IPS DF 4.7 (cell line): ENCODE measurements around the gene SRP68.

Experiments used
- DNase-seq: peaks from one replicate; pipeline ENCODE4 v3.0.0-alpha.2; 2013; ENCODE audit warnings: low spot score; ENCODE audit errors: extremely low read depth

Gene SRP68

GRCh38 chr17:76072148-76072858 lies at the start of gene SRP68:
Gene SRP68, minus strand, starts transcription at chr17:76072517. Its CDS starts 26 bp downstream, at chr17:76072491.
- no peak for DNase-seq

GRCh38 chr17:76121932-76122430 lies 49.7 kb upstream of the SRP68 start:
- DNase-seq = no peak

DNA sequence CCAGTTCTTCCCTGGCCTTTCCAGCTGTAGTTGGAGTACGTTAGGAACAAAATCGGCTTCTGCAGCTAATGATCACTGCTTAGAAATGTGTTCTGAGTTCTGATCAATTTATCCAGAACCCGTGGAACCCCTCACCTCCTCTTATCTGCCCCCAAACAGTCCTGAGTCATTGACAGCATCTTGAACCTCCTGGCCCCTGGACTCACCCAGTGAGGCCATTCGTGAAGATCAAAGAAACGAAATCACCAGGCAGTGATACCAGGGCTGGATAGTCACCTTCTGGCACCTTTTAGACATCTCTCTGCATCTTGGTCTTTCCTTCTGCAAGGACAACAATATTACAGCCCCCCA lies 48.3 kb upstream of the SRP68 start:
- DNase-seq = no peak

DNA sequence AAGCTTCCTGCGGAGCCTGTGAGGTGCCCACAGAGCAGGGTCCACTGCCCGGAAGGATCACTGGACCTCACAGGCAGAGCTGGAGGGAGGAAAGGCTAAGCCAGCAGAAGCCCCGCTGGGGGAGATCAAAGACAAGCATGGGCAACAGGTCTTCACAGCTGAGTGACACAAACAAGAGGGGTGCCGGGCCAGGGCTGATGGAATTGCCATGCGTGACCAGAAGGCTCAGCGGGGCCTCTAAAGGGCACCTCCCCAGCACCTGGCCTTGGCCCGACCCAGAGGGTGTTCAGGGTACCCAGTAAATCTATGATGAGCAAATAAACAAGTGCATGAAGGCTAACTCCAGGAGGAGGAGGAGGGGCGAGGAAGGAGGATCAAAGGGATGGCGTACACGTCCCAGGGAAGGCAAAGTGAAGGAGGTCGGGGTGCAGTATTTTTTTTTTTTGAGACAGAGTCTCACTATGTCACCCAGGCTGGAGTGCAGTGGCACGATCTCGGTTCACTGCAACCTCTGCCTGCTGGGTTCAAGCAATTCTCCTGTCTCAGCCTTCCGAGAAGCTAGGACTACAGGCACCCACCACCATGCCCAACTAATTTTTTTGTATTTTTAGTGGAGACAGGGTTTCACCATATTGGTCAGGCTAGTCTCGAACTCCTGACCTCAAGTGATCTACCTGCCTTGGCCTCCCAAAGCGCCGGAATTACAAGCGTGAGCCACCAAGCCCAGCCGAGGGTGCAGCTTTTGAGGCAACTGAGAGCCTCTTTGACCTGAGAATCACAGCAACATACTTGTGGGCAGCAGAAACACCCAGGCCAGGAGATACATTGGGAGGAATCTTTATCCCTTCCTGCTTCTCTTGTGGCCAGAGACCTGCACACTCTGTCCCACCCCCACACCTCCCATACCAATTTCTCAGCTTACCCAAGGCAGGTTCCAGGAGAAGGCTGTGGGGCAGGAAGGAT lies 47.4 kb upstream of the SRP68 start:
- no peak for DNase-seq

- no peak for DNase-seq
Measured at GRCh38 chr17:76115138-76115754, 42.9 kb upstream of the SRP68 start.

- DNase-seq = no peak
Measured at GRCh38 chr17:76111956-76112355, 39.6 kb upstream of the SRP68 start.

DNA sequence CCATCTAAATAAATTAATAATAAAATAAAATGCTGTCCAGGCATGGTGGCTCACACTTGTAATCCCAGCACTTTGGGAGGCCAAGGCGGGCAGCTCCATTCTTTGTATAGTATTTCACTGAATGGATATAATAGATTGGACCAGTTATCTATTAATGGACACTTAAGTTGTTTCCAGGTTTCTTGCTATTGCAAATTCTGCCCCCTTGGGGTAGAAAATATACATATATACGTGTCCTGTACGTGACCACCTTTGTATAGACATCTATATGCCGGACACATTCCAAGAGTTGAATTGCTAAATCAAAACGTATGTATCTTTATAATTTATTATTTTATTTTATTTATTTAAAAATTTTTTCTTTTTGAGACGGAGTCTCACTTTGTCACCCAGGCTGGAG lies 35.2 kb upstream of the SRP68 start:
- no peak for DNase-seq

DNA sequence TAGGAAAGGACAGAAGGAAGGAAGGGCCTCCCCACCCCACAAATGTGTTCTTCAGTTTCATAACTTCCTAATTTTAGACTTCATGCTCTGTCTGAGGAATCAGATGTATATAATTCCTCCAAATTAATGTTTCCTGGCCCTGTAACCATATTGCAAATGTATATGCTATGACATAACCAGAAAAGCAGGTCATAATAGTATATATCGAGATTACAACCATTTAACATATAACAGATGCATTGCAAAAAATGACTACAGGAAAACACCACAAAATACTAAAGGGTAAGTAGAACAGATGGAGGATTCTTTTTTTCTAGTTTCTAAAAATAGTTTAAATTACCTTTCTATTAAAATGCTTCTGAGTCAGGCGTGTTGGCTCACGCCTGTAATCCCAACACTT lies 34.4 kb upstream of the SRP68 start:
- no peak for DNase-seq

DNA sequence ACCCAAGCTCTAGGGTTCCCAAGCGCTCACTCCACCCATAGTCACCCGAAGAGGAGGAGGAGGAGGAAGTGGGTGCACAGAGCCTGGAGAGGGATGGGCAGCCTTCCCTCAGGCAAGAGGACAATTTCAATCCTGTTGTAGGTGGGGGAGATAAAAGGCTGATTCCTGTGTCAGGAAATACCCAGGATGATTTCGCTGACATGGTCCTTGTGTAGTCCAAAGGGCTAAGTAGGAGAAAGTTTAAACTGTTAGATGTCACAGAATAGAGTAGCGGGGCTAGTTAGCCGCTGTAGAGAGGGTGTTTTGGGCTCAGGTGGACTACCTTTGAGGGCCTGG lies 32.5 kb upstream of the SRP68 start:
- no peak for DNase-seq

- DNase-seq = no peak
Measured at GRCh38 chr17:76104140-76104895, 32.0 kb upstream of the SRP68 start.

GRCh38 chr17:76103274-76104139 lies 31.2 kb upstream of the SRP68 start, which contains the start of gene EXOC7:
Gene EXOC7, minus strand, starts transcription at chr17:76103787. Its CDS starts 95 bp downstream, at chr17:76103692.
- no peak for DNase-seq

GRCh38 chr17:76102944-76103273 lies 30.6 kb upstream of the SRP68 start:
- DNase-seq = no peak

DNA sequence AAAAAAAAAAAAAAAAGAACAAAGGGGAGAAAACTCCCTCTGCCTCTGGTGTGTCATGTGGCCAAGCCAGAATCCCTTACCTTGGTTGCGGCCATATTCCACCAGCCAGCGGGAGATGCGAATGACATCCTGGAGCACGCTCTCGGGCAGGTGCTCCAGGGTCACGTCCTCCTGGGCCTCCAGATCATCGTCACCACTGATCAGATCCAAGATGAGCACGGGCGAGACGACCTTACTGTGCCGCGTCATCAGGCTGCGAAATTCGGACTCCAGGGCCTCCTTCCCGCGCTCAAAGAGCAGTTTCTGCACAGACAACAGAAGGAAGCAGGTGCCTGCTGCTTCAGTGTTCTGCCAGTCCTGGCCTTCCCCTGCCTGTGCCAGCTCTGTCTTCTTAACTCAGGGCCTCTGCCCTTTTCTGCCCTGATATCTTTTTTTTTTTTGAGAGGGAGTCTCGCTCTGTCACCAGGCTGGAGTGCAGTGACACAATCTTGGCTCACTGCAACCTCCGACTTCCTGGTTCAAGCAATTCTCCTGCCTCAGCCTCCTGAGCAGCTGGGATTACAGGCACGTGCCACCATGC lies 25.5 kb upstream of the SRP68 start:
- no peak for DNase-seq

- no peak for DNase-seq
Measured at GRCh38 chr17:76095943-76096342, 23.6 kb upstream of the SRP68 start.

GRCh38 chr17:76094046-76094445 lies 21.7 kb upstream of the SRP68 start:
- DNase-seq = no peak

DNA sequence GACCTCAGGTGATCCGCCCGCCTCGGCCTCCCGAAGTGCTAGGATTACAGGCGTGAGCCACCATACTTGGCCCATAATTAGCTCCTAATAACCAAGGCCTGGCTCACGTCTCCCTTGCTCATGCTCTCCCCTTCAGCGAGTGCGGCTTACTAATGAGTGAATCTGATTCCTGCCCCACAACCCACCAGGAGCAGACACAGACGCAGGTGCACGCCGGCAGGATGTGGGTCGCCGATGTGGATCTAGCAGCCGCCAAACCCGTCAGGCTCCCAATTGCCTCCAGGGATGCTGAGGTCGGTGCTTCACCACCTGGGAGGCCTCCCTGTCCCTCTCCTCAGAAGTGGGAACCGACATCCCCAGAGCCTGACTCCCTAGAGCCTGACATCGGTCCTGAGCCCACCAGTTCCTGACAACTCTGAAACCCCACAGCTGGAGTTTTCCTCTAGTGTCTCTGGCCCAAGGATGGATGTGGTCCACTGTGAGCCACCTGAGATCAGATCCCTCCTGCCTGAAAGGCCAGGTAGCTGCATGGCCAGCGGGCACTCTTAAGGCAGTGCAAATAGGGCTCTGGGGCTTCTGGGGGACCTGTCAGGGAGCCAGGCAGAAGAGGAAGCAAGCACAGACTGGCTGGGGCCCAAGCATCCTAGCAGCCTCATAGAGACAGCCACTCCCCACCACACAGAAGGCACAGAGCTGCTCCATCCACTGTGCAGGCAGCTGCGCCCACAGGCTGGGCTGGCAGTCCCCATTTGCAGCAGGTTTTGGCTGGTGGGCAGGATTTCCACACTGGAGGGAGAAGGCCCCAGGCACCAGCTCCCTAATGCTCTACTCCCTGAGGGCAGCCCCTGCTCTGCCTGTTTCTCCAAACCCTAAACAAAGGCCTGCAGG lies 20.5 kb upstream of the SRP68 start:
- no peak for DNase-seq

GRCh38 chr17:76091526-76092286 lies 19.4 kb upstream of the SRP68 start:
- no peak for DNase-seq

DNA sequence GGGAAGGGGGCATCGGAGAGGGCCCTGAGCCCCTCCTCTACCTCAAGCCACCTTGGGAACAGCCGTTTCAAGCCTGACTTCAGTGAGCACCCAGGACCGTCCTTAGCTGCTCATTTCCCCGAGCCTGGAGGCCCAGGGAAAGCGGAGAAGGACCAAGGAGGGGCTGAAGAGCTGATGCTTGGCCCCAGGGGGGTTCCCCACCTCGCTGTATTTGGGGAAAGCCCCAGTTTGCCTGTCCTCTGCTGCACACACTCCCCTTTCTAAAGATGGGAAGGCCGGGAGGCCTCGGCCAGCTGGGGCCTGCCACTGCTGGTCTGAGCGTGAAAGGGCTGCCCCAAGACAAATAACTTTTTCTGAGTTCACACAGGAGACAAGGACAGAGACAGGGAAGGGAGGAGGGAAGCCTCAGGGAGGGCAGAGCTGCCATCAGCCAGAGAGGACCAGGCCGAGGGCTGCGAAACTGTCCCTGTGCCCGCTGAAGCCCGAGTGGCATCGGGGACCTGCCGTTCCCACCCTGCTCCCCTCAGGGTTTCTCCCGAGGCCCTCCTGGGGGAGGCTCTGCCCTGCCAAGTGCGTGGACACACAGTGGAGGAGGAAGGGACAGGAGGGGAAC lies 18.3 kb upstream of the SRP68 start:
- no peak for DNase-seq
